Measurements from ENCODE around the gene NEUROG3.

- no peak for TF ChIP-seq ATF3 (IDR thresholded peaks at IDR 0.05; ENCODE audit: insufficient read depth, low read depth, low read length)
- no peak for TF ChIP-seq POLR2A (IDR thresholded peaks at IDR 0.05; ENCODE audit: control extremely low read depth in 1 of 2, low read depth in 2 of 2, low read length in 2 of 2)
- no peak for TF ChIP-seq MAX (IDR thresholded peaks at IDR 0.05)
- TF ChIP-seq CTCF (IDR thresholded peaks at IDR 0.05; ENCODE audit: control extremely low read depth in 1 of 3, insufficient read depth in 1 of 3, low read depth in 1 of 3, low read length in 3 of 3): no peak
Measured at GRCh38 chr10:69600761-69601330, 27.6 kb upstream of the NEUROG3 start.
